Activated effector memory CD4-positive, alpha-beta T cell treated with anti-CD3 and anti-CD28 coated beads, Interleukin-2, amount 50 U/mL, for 16 hours (primary cell): Measurements from ENCODE around the gene NBPF14.
"Not testable (repeated sequence)": the region's sequence is repeated elsewhere in the genome, so short reads cannot be mapped to it uniquely, and the experiment has no call there.

Source experiments
- DNase-seq: peaks from one replicate; pipeline ENCODE4 v3.0.0-alpha.2; 2020

The NBPF14 gene, protein sequence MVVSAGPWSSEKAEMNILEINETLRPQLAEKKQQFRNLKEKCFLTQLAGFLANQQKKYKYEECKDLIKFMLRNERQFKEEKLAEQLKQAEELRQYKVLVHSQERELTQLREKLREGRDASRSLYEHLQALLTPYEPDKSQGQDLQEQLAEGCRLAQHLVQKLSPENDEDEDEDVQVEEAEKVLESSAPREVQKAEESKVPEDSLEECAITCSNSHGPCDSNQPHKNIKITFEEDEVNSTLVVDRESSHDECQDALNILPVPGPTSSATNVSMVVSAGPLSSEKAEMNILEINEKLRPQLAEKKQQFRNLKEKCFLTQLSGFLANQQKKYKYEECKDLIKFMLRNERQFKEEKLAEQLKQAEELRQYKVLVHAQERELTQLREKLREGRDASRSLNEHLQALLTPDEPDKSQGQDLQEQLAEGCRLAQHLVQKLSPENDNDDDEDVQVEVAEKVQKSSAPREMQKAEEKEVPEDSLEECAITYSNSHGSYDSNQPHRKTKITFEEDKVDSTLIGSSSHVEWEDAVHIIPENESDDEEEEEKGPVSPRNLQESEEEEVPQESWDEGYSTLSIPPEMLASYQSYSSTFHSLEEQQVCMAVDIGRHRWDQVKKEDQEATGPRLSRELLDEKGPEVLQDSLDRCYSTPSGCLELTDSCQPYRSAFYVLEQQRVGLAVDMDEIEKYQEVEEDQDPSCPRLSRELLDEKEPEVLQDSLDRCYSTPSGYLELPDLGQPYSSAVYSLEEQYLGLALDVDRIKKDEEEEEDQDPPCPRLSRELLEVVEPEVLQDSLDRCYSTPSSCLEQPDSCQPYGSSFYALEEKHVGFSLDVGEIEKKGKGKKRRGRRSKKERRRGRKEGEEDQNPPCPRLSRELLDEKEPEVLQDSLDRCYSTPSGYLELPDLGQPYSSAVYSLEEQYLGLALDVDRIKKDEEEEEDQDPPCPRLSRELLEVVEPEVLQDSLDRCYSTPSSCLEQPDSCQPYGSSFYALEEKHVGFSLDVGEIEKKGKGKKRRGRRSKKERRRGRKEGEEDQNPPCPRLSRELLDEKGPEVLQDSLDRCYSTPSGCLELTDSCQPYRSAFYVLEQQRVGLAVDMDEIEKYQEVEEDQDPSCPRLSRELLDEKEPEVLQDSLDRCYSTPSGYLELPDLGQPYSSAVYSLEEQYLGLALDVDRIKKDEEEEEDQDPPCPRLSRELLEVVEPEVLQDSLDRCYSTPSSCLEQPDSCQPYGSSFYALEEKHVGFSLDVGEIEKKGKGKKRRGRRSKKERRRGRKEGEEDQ (N-terminal part only)

GRCh38 chr1:148595911-148596310 is at the start of gene NBPF14:
NBPF14 (minus strand) TSS chr1:148596011; CDS start chr1:148595717, 294 bp downstream.
- DNase-seq: not testable (repeated sequence)

- DNase-seq: not testable (repeated sequence)
Observed at GRCh38 chr1:148625451-148625850, 29.6 kb upstream of the NBPF14 start.

DNA sequence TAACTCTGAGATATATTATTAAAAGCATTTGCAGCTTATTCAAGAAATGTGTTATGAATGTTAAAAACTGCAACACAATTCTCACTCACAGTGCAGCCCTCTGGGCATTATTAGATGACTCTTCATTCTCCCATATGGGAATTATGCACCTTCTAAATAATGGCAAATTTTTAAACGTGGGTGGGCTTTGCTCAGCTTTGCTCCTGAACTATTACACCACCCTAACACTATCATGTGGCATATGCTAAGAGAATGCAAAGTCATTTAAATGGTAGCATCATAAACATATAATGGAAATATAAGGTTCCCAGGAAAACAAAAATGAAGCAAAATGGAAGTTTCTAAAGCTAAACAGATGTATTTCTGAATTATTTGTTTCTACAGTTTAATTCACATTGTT is 22.4 kb upstream of the NBPF14 start:
- DNase-seq: not testable (repeated sequence)

DNA sequence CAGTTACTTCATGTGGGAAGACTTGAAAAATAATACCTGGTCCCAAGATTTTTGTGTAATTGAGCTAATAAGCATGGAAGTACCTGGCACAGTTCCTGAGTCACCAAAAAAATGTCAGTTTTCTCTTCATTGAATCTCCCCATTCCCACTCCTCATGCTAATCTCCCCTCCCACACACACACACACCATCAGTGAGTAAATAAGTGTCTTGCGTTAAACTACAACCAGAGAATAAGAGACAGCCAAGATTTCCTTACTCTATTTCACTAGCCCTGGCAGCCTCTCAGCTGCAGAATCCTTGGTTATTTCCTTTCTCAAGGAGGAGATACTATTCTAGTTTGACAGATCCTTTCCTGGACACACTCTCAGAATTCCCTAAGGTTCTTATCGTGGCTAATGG is 9.5 kb upstream of the NBPF14 start:
- DNase-seq: not testable (repeated sequence)

GRCh38 chr1:148595360-148595759 is 451 bp downstream of the NBPF14 start:
- DNase-seq: not testable (repeated sequence)

DNA sequence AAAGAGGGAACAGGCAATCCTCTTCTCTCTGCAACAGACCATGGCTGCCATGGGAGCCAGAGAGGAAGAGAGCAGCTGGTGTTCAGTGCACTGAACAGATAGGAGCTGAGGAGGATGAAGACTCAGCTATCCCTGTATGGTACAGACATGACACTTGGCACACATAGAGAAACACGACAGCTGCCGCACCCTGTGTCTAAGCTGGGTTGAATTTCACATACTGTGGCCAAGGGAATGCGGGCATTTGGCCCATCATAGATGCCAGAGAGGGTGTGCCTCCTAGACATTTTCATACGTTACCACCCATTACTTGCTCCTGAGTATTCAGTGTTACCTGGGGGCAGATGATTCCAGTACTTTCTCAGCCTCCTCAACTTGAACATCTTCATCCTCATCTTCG is 4.7 kb downstream of the NBPF14 start:
- not testable (repeated sequence) for DNase-seq

GRCh38 chr1:148532158-148532557 is 63.7 kb downstream of the NBPF14 start:
- not testable (repeated sequence) for DNase-seq

GRCh38 chr1:148529101-148529567 is 66.7 kb downstream of the NBPF14 start:
- DNase-seq: peak; percentile 85

- DNase-seq: not testable (repeated sequence)
Observed at GRCh38 chr1:148528591-148528990, 67.2 kb downstream of the NBPF14 start.

GRCh38 chr1:148526587-148526986 is 69.2 kb downstream of the NBPF14 start:
- peak; percentile 61 for DNase-seq

DNA sequence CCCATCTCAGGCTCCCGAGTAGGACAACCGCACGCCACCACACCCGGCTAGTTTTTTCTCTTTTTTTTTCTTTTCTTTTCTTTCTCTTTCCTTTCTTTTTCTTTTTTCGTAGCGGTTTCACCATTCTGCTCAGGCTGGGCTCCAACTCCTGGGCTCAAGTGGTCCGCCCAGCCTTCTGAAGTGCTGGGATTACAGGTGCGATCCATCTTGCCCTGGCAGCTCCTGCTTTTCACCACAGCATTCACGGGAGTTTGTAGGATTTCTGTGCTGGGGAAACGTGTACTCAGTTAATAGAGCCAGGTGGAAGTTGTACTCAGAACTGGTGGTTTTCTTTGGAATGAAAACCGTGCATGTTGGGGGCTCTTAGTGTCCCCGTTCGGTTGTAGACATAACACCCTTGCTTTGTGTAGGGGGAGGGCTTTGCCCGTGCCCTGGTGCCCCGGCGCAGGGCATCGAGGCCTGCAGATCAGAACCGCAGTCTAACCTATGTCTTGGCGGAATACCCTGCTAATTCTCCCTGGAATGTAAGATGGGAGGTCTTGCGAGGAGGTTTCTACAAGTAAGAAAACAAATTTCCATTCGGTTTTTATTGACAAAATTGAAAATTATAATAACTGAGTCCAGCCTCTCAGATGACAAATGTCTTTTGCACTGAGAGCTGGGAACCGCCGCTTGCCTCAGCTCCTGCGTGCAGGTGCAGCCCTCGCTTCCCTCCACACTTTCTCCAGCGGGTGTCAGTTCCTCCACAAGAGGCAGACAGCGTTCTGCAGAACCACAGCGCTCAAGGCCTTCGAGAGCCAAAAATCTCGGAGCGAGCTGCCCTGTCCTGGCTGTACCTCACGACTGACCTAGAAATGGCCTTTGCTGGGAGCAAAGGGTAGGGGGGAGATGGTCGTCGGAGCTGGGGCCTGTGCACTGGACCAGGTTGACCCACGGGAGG is 72.3 kb downstream of the NBPF14 start:
- DNase-seq: peak; percentile 63

DNA sequence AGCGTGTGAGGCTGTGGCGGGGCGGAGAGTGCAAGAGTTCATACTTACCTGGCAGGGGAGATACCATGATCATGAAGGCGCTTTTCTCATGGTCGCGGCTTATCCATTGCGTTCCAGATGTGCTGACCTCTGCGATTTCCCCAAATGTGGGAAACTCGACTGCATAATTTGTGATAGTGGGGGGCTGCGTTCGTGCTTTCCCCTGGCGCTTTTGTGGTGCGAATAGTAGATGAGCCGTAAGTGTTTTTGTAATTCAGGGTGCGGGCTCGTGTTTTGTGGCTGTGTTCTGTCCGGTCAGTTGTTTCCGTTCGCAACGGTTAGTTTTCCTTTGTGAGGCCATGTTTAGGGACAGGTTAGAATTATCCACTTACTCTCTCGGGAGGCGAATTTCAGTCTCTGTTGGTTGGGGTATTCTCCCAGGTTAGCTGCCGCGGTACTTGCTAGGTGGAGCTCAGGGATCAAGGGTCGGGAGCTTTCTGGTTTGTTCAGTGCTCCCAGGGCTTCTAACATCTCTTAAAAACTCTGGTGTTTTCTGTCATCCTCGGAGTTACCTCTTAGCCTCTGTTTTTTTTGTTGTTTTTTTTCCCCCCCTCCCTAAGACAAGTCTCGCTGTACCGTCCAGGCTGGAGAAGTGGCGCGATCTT is 73.1 kb downstream of the NBPF14 start:
- DNase-seq: peak; percentile 93

DNA sequence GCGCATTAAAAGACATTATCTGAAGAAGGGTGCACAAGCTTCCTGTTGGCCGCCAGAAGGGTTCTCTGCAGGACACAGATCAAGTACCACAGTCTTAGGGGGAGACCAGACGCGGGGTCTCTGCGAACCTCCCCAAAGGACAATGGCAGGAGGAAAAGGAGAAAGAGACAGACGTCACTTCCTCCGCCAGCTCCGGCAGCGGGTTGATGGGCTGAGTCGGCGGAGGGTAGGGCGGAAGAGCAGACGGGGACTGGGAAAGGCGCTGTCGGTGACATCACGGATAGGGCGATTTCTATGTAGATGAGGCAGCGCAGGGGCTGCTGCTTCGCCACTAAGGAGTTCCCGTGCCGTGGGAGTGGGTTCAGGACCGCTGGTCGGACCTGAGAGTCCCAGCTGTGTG is 73.7 kb downstream of the NBPF14 start:
- peak; percentile 93 for DNase-seq

DNA sequence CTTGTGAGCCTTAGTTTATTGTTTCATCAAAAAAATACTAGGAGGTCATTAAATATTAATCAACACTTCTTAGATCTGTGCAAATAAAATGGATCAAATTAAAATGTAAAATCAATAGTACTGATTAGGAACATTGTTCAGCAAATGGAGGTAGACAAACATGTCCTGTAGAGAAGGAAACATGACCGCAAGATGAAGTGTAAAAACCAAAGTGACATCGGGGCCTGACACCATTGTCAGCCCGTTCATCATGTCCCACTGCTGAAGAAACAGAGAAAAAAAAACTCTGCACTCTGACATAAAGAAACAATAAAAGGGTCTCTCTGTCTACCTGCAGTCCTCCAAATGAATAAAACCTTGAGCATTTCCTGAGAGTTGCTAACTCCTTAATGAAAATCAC is 81.5 kb downstream of the NBPF14 start:
- DNase-seq: not testable (repeated sequence)

GRCh38 chr1:148512571-148513184 is 83.1 kb downstream of the NBPF14 start:
- not testable (repeated sequence) for DNase-seq

DNA sequence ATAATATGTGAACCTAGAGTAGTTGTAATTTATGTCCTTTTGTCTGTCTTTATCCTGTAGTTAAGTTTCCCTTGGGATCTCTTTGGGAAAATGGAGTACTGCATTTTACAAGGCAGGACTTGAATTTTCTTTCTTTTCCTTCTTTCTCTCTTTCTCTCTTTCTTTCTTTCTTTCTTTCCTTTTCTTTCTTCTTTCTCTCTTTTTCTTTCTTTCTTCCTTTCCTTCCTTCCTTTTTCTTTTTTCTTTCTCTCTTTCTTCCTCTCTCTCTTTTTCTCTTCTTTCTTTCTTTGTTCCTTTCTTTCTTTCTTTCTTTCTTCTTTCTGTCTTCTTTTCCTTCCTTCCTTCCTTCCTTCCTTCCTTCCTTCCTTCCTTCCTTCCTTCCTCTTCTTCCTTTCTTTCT is 101.9 kb downstream of the NBPF14 start:
- not testable (repeated sequence) for DNase-seq

GRCh38 chr1:148483029-148483428 is 112.8 kb downstream of the NBPF14 start, which contains the start of gene PPIAL4G:
PPIAL4G (minus strand) TSS chr1:148483302; CDS start chr1:148483252, 50 bp downstream.
- peak; percentile 45 for DNase-seq
